ENCODE measurements around the gene ZFR. TPM values are rescaled to one million over a fixed set of nuclear protein-coding genes. Genes with fewer than 3 reads are reported as not detected.

ZFR gene
- total RNA-seq, 2 donors from 2014 or later: 59.1 to 67.9 TPM

DNA sequence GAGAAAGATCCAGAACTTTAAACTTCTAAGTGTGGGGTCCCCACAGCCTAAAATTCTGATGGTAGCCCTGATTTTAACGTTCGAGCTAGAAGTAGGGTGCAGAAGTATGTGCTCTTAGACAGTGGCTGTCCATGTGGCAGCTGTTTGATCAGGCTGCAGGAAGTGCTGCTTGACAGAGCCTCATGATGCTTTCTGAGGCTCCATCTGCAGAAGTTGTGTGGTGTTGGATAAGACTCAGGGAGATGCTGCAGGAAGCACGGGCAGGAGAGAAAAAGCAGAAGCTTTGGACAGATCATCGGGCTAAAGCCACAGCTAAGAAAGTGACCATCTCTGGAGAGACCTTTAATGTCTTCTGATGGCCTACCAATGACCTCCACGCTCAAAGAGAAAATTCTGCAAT lies 139.9 kb downstream of the ZFR start:
- Mint-ChIP-seq H3K36me3 (ENCODE audit: low read depth) (peaks cover 14% of the 10 kb centered on the region), H3K27me3 (ENCODE audit: insufficient read depth) (no peaks in the 10 kb centered on the region), H3K27ac (no peak overlapping the region), H3K9me3 (no peaks in the 10 kb centered on the region), H3K4me1 (peaks cover 35% of the 10 kb centered on the region), H3K4me3 (no peak overlapping the region)
- Histone ChIP-seq H3K36me3 (ENCODE audit: control insufficient read depth, insufficient read depth, low read length) (no peaks in the 10 kb centered on the region), H3K9ac (ENCODE audit: extremely low read depth, low read length, poor library complexity, severe bottlenecking) (no peak overlapping the region), H3K9me3 (ENCODE audit: control insufficient read depth, low read length) (no peaks in the 10 kb centered on the region), H3K27me3 (ENCODE audit: control insufficient read depth, insufficient read depth, low read length, poor library complexity, severe bottlenecking) (no peaks in the 10 kb centered on the region), H3K27ac (ENCODE audit: low read depth, low read length) (no peak overlapping the region), H3K4me3 (ENCODE audit: low read length) (no peak overlapping the region), H3K4me1 (ENCODE audit: control insufficient read depth, insufficient read depth, low read length) (peaks cover 7% of the 10 kb centered on the region)
- 92 to 97% methylated on average over 3 to 5 of the region's 5 CpGs for WGBS, 2 experiments (ENCODE audit: insufficient coverage in 1 of 2, insufficient read length in 1 of 2)
- TF ChIP-seq, protein P1, sequence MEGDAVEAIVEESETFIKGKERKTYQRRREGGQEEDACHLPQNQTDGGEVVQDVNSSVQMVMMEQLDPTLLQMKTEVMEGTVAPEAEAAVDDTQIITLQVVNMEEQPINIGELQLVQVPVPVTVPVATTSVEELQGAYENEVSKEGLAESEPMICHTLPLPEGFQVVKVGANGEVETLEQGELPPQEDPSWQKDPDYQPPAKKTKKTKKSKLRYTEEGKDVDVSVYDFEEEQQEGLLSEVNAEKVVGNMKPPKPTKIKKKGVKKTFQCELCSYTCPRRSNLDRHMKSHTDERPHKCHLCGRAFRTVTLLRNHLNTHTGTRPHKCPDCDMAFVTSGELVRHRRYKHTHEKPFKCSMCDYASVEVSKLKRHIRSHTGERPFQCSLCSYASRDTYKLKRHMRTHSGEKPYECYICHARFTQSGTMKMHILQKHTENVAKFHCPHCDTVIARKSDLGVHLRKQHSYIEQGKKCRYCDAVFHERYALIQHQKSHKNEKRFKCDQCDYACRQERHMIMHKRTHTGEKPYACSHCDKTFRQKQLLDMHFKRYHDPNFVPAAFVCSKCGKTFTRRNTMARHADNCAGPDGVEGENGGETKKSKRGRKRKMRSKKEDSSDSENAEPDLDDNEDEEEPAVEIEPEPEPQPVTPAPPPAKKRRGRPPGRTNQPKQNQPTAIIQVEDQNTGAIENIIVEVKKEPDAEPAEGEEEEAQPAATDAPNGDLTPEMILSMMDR (conservative IDR thresholded peaks at IDR 0.05): no peak
- DNase-seq: no peak

Small RNA genes lying within 50 kb of the gene (microRNA-seq; reads per million reads assigned to microRNA genes)
- gene MIR579 (ENCODE audit: borderline microRNAs expressed): 1.3 reads per million

Other genes starting within 250 kb of the ZFR start
- gene MTMR12, start 131.8 kb downstream of the ZFR start, total RNA-seq: 10 to 100 TPM; 32.7 to 33.3 TPM
- 100 to 1,000 TPM; 230 to 288 TPM for gene SUB1, start 140.8 kb upstream of the ZFR start, total RNA-seq

Data from endodermal cell (in vitro differentiated cells).